Stimulated activated CD4-positive, alpha-beta T cell treated with anti-CD3 and anti-CD28 coated beads, TNF-alpha, amount 100 ng/mL, for 24 hours (primary cell): ENCODE measurements around the gene IFI16.
"Not testable (repeated sequence)": the region's sequence is repeated elsewhere in the genome, so short reads cannot be mapped to it uniquely, and the experiment has no call there.

ENCODE experiments used
- DNase-seq, 3 experiments: peaks; one replicate each; pipeline ENCODE4 v3.0.0-alpha.2; 2020; ENCODE audit warnings: low read depth in 3 of 3

IFI16 gene

GRCh38 chr1:159100589-159100988 is 90.9 kb downstream of the IFI16 start:
- DNase-seq: no peak

- not testable (repeated sequence) for DNase-seq
These were observed 93.3 kb downstream of the IFI16 start for GRCh38 chr1:159103021-159103420.
